Measurements from ENCODE around the gene WNK2.

GRCh38 chr9:93309889-93310425 lies 126.0 kb downstream of the WNK2 start:
- TF ChIP-seq, protein P1, sequence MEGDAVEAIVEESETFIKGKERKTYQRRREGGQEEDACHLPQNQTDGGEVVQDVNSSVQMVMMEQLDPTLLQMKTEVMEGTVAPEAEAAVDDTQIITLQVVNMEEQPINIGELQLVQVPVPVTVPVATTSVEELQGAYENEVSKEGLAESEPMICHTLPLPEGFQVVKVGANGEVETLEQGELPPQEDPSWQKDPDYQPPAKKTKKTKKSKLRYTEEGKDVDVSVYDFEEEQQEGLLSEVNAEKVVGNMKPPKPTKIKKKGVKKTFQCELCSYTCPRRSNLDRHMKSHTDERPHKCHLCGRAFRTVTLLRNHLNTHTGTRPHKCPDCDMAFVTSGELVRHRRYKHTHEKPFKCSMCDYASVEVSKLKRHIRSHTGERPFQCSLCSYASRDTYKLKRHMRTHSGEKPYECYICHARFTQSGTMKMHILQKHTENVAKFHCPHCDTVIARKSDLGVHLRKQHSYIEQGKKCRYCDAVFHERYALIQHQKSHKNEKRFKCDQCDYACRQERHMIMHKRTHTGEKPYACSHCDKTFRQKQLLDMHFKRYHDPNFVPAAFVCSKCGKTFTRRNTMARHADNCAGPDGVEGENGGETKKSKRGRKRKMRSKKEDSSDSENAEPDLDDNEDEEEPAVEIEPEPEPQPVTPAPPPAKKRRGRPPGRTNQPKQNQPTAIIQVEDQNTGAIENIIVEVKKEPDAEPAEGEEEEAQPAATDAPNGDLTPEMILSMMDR (IDR thresholded peaks at IDR 0.05): no peak
- no peak for TF ChIP-seq POLR2A (IDR thresholded peaks at IDR 0.05)
